Measurements from ENCODE around the gene KRTAP3-3.

Gene KRTAP3-3

DNA sequence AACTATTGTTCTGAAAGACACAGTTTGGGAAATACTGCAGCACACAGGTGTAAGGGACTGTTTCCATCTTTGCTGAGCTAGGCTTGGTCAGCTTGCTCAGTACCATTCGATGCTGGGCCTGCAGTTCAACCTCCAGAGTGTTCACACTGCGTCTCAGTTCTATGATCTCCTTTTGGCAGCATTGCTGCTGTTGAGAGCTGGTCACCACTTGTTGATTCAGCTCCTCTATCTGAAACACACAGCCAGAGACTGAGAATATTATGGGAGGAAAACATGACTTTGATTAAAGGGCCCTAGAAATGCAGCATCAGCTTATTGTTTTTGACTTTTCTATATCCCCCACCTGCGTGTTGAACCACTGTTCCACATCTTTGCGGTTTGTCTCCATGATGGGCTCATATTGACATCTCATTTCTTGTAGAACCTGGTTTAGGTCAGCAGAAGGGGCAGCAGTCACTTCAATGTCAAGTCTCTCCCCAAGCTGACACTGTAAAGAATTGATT, 31.9 kb downstream of the KRTAP3-3 start:
- no peak for DNase-seq (ENCODE audit: low read depth)
- no peak overlapping the region for H3K4me3 ChIP-seq (ENCODE audit: low read depth, low read length)
- no peak for TF ChIP-seq CTCF (IDR thresholded peaks at IDR 0.05; ENCODE audit: low read depth, low read length, missing control alignments)

DNA sequence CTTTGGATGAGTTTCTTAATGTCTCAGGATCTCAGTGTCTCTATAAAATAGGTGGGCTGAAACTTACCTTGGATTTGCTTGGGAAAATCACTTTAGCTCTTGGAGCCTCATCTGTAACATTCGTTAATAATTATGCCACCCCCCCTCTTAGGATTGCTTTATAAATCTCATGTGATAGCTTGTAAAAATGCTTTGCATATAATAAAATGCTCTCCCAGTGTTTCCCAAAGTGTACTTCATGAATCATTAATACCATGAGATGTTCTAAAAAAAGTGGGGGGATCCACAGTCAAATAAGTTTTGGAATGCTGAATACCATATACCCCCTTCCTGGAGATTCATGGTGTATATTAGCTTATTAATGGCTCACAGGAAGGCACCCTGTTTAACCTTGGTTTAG, 32.4 kb downstream of the KRTAP3-3 start:
- H3K4me3 ChIP-seq (ENCODE audit: low read depth, low read length), result no peak overlapping the region
- DNase-seq (ENCODE audit: low read depth), result no peak
- TF ChIP-seq CTCF (IDR thresholded peaks at IDR 0.05; ENCODE audit: low read depth, low read length, missing control alignments), result no peak

- TF ChIP-seq CTCF (IDR thresholded peaks at IDR 0.05; ENCODE audit: low read depth, low read length, missing control alignments), result no peak
- DNase-seq (ENCODE audit: low read depth), result no peak
- no peak overlapping the region for H3K4me3 ChIP-seq (ENCODE audit: low read depth, low read length)
Measured at GRCh38 chr17:40960144-40960543, 33.8 kb downstream of the KRTAP3-3 start.

DNA sequence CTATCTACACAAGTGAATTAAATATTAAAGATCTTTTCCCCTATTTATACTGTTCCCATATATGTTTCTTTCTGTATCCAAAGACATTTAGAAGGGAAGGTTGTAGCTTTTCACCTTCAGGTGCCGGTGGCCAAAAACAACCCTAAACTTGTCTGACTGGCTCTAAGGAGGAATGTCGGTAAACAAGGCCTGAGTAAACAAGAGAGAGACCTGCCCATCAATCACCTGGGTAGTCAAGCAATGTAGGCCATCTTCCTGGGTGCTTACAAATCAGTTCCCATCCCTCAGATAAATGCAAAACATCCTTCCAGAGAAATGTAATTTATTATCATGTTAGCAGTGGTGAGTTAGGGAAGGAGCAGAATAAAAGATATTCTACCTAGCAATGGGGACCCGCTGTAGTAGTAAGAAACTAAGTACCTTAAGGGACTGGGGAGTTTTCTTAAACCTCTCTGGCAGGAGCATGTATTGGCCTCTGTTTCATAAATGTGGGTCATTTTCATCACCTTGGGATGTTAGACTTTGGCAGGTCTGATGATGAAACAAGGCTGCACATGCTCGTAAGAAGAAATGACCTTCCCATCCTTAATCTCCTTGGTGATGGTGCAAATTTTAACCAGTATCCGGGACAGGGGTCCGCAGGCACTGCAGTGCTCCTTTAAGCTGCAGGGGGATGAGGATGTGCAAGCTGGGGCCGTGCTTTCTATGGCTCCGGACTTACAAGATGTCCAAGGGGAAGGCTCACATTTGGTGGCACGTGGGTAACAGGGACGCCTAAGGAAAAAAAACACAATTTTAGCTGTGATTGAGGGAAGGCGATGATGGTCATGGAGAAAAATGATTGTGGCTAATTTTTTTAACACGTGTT, 35.6 kb downstream of the KRTAP3-3 start:
- no peak overlapping the region for H3K4me3 ChIP-seq (ENCODE audit: low read depth, low read length)
- no peak for TF ChIP-seq CTCF (IDR thresholded peaks at IDR 0.05; ENCODE audit: low read depth, low read length, missing control alignments)
- no peak for DNase-seq (ENCODE audit: low read depth)

GRCh38 chr17:40956401-40957254, 37.3 kb downstream of the KRTAP3-3 start:
- no peak for TF ChIP-seq CTCF (IDR thresholded peaks at IDR 0.05; ENCODE audit: low read depth, low read length, missing control alignments)
- no peak overlapping the region for H3K4me3 ChIP-seq (ENCODE audit: low read depth, low read length)
- no peak for DNase-seq (ENCODE audit: low read depth)

DNA sequence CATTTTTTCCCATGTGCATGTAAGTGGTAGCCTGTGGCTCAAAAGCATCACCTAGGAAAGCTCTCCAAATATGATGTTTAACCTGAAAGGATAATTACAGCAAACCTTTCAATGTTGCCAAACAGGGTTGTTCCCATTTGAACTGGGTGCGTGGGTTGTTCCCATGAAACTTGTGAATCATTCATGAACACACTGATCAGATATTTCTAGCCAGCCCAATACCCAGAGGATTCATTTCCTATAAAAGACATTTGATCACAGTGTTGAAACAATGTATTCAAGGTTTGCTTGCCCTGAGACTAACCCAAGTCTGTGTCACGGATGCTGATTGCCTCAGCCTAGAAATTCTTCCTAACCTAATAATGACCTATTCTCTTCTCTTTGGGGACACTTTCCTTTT, 40.1 kb downstream of the KRTAP3-3 start:
- DNase-seq (ENCODE audit: low read depth), result no peak
- TF ChIP-seq CTCF (IDR thresholded peaks at IDR 0.05; ENCODE audit: low read depth, low read length, missing control alignments), result no peak

More for the DNA sequence above, 40.1 kb downstream of the KRTAP3-3 start:
- no peak overlapping the region for H3K4me3 ChIP-seq (ENCODE audit: low read depth, low read length)

Data from GM12864 (cell line).